ENCODE measurements around the gene PXYLP1.

PXYLP1 gene

GRCh38 chr3:141241616-141242376 is 10.2 kb downstream of the PXYLP1 start:
- TF ChIP-seq CTCF (IDR thresholded peaks at IDR 0.05; ENCODE audit: borderline replicate concordance, insufficient read depth, low read depth, low read length), result no peak
- no peak overlapping the region for H3K4me3 ChIP-seq (ENCODE audit: low read depth, low read length)

DNA sequence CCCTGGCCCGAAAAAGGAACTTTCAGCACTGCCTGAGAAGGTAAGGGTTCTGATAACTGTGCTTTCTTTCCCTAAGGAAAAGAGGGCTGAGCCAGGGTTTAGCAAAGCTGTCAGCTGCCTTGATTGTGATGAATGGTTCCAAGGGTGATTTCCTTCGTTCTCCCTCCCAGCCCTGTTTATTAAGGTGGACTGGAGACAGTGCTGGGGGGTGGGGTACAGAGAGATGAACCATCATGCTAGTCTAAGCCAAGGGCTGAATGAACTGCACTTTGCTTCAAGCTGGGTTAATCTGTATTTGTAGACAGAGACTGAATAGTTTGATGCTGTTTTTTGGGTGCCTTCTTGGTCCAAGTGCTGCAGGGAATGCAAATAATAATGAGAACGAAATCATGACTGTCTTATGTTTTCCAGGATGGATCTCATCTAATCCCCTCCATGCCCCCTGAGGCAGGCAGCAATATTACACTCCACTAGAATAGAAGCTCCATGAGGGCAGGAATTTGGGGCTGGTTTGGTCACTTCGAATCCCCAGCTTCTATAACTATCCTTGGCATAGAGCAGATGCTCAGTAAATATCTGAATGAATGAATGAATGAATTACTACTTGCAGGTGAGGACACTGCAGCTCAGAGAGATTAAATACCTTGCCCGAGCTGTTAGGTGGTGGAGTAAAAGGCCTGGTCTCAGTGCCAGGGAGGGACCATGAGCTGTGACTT is 10.9 kb downstream of the PXYLP1 start:
- H3K4me3 ChIP-seq (ENCODE audit: low read depth, low read length), result no peak overlapping the region
- TF ChIP-seq CTCF (IDR thresholded peaks at IDR 0.05; ENCODE audit: borderline replicate concordance, insufficient read depth, low read depth, low read length), result no peak

DNA sequence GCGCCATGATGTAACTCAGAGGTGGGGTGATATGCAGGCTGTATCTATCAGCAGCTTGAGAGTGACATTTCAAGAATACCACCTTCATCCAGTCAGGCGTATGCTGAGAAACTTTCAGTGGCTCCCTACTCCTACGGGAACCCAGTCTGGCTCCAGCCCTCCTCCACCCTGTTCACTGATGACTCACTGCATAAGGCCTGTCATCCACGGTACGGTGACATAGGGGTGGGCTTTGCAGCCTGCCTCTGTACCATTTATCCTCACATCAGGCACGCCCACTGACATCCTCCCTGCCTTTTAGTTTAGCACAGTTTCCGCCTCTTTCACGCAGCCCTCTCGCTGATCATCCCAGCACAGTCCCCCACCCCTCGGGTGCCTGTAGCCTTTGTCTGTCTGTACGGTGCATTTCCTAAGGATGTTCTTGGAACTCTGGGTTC is 11.7 kb downstream of the PXYLP1 start:
- TF ChIP-seq CTCF (IDR thresholded peaks at IDR 0.05; ENCODE audit: borderline replicate concordance, insufficient read depth, low read depth, low read length), result no peak
- H3K4me3 ChIP-seq (ENCODE audit: low read depth, low read length), result no peak overlapping the region

DNA sequence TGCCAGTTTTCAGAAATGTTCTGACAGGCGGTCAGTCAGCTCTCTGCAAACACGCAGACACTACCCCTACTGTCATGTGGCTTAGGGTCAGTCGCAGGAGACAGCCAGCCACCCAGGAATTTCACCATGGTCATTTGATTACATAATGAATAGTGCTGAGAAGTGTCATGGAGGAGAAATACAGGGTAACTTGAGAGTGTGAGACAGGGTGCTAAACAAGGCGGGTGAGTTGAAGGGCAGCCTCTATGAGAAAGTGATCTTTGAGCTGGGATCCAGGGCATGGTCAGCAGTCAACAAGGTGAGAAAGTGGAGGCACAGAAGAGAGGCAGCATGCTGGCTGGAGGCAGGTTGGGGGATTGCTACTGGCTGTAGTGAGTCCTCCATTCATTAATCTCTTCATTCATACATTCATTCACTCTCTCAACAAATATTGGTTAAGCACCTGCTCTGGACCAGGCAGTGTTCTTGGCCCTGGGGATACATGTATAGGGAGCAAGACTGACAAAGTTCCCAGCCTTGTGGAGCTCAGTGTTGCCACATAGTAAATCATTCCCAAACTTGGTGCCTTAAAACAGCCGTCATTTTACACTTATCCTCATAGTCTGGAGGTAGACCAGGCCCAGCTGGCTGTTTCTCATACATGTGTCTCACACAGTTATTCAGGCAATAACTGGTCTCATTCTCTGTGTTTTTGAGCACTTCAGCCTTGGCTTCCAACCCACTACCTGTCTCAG is 14.8 kb downstream of the PXYLP1 start:
- no peak for TF ChIP-seq CTCF (IDR thresholded peaks at IDR 0.05; ENCODE audit: borderline replicate concordance, insufficient read depth, low read depth, low read length)
- no peak overlapping the region for H3K4me3 ChIP-seq (ENCODE audit: low read depth, low read length)

DNA sequence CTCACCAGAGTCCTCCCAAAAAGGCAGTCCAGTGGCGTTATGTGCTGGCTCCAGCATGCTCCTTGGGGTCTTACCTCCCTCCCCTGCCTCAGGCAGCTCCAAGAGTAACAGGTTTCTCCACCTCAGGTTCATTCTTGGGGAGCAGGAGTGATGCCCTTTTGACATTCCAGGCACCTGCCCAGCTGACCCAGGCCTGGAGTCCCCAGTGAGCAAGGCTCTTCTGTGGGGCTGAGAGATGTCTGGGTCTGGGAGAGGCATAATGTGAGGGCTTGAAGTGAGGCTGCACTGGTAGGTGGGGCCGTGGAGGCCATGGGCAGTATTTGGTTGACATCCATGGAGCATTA is 15.3 kb downstream of the PXYLP1 start:
- H3K4me3 ChIP-seq (ENCODE audit: low read depth, low read length), result no peak overlapping the region
- no peak for TF ChIP-seq CTCF (IDR thresholded peaks at IDR 0.05; ENCODE audit: borderline replicate concordance, insufficient read depth, low read depth, low read length)

GRCh38 chr3:141248064-141248463 is 16.4 kb downstream of the PXYLP1 start:
- H3K4me3 ChIP-seq (ENCODE audit: low read depth, low read length), result no peak overlapping the region
- no peak for TF ChIP-seq CTCF (IDR thresholded peaks at IDR 0.05; ENCODE audit: borderline replicate concordance, insufficient read depth, low read depth, low read length)
